Parathyroid adenoma (tissue), 2 donors: ENCODE results near the gene PUM1.

ENCODE experiments used
- H2AFZ ChIP-seq: fragments of 300-600 bp; sonication (generic); one replicate; pipeline ENCODE4 v1.7.0; 2017; ENCODE audit warnings: antibody characterized with exemption, mild to moderate bottlenecking
- H3K27ac ChIP-seq: fragments of 300-600 bp; sonication (generic); one replicate; pipeline ENCODE4 v1.7.0; 2017
- H3K27me3 ChIP-seq: fragments of 300-600 bp; sonication (generic); one replicate; pipeline ENCODE4 v1.7.0; 2017; ENCODE audit warnings: low read length; ENCODE audit not compliant: control insufficient read depth, insufficient read depth
- H3K36me3 ChIP-seq: fragments of 300-600 bp; sonication (generic); one replicate; pipeline ENCODE4 v1.7.0; 2017; ENCODE audit warnings: low read length; ENCODE audit not compliant: control insufficient read depth, insufficient read depth
- H3K4me1 ChIP-seq: fragments of 300-600 bp; sonication (generic); one replicate; pipeline ENCODE4 v1.7.0; 2017; ENCODE audit warnings: control low read depth
- H3K4me2 ChIP-seq: fragments of 300-600 bp; sonication (generic); one replicate; pipeline ENCODE4 v1.7.0; 2017; ENCODE audit warnings: low read length
- H3K4me3 ChIP-seq: fragments of 300-600 bp; sonication (generic); one replicate; pipeline ENCODE4 v1.7.0; 2017; ENCODE audit warnings: low read depth, low read length
- H3K79me2 ChIP-seq: fragments of 300-600 bp; sonication (generic); one replicate; pipeline ENCODE4 v1.7.0; 2017; ENCODE audit warnings: control low read depth
- H3K9ac ChIP-seq: fragments of 300-600 bp; sonication (generic); one replicate; pipeline ENCODE4 v1.7.0; 2017; ENCODE audit warnings: mild to moderate bottlenecking
- H3K9me3 ChIP-seq: fragments of 300-600 bp; sonication (generic); one replicate; pipeline ENCODE4 v1.7.0; 2017; ENCODE audit warnings: low read length; ENCODE audit not compliant: control insufficient read depth
- TF ChIP-seq, protein P1 (sequence below): fragments of 300-600 bp; sonication (generic); IDR thresholded peaks from one replicate; pipeline ENCODE4 v1.7.0; 2017; ENCODE audit warnings: antibody characterized with exemption, mild to moderate bottlenecking
- donor health status: primary hyperparathyroidism.

Gene PUM1

GRCh38 chr1:30883389-30884172 lies 181.9 kb downstream of the PUM1 start:
- Histone ChIP-seq H3K4me2 (no peak overlapping the region), H3K4me1 (no peaks in the 10 kb centered on the region), H3K9me3 (no peaks in the 10 kb centered on the region), H3K79me2 (no peaks in the 10 kb centered on the region), H3K9ac (no peak overlapping the region), H3K27ac (no peak overlapping the region), H2AFZ (no peak overlapping the region), H3K27me3 (no peaks in the 10 kb centered on the region), H3K4me3 (no peak overlapping the region), H3K36me3 (no peaks in the 10 kb centered on the region)
- TF ChIP-seq, protein P1, sequence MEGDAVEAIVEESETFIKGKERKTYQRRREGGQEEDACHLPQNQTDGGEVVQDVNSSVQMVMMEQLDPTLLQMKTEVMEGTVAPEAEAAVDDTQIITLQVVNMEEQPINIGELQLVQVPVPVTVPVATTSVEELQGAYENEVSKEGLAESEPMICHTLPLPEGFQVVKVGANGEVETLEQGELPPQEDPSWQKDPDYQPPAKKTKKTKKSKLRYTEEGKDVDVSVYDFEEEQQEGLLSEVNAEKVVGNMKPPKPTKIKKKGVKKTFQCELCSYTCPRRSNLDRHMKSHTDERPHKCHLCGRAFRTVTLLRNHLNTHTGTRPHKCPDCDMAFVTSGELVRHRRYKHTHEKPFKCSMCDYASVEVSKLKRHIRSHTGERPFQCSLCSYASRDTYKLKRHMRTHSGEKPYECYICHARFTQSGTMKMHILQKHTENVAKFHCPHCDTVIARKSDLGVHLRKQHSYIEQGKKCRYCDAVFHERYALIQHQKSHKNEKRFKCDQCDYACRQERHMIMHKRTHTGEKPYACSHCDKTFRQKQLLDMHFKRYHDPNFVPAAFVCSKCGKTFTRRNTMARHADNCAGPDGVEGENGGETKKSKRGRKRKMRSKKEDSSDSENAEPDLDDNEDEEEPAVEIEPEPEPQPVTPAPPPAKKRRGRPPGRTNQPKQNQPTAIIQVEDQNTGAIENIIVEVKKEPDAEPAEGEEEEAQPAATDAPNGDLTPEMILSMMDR, result no peak

- Histone ChIP-seq H3K79me2 (no peaks in the 10 kb centered on the region), H3K4me1 (no peaks in the 10 kb centered on the region), H3K27ac (no peak overlapping the region), H3K4me2 (no peak overlapping the region), H2AFZ (no peak overlapping the region), H3K27me3 (no peaks in the 10 kb centered on the region), H3K9ac (no peak overlapping the region), H3K36me3 (no peaks in the 10 kb centered on the region), H3K4me3 (no peak overlapping the region), H3K9me3 (no peaks in the 10 kb centered on the region)
- TF ChIP-seq, protein P1, result no peak
Measured at GRCh38 chr1:30882678-30883388, 182.7 kb downstream of the PUM1 start.
